HG02610 (cell line): ENCODE measurements around the gene NOL6.
"Not testable (repeated sequence)": the region's sequence is repeated elsewhere in the genome, so short reads cannot be mapped to it uniquely, and the experiment has no call there.

Source experiments
- ATAC-seq: cut with Tn5 transposase; IDR thresholded peaks from one replicate; pipeline ENCODE4 v1.9.1; 2021; ENCODE audit warnings: mild to moderate bottlenecking, moderate library complexity; ENCODE audit not compliant: unreplicated experiment

NOL6 gene

GRCh38 chr9:33435821-33436277 lies 37.9 kb downstream of the NOL6 start:
- ATAC-seq: no peak

- ATAC-seq: no peak
Measured at GRCh38 chr9:33434317-33435105, 39.2 kb downstream of the NOL6 start.

- no peak for ATAC-seq
Measured at GRCh38 chr9:33433871-33434270, 39.9 kb downstream of the NOL6 start.

GRCh38 chr9:33431420-33431819 lies 42.3 kb downstream of the NOL6 start:
- ATAC-seq: no peak

GRCh38 chr9:33430942-33431341 lies 42.8 kb downstream of the NOL6 start:
- ATAC-seq: no peak

- ATAC-seq: no peak
Measured at GRCh38 chr9:33429256-33429985, 44.3 kb downstream of the NOL6 start.

- no peak for ATAC-seq
Measured at GRCh38 chr9:33426843-33427293, 46.9 kb downstream of the NOL6 start.

- ATAC-seq: no peak
Measured at GRCh38 chr9:33425128-33425533, 48.6 kb downstream of the NOL6 start.

- ATAC-seq: not testable (repeated sequence)
Measured at GRCh38 chr9:33424492-33424891, 49.2 kb downstream of the NOL6 start.

GRCh38 chr9:33424043-33424442 lies 49.7 kb downstream of the NOL6 start:
- ATAC-seq: not testable (repeated sequence)

- ATAC-seq: no peak
Measured at GRCh38 chr9:33419708-33420303, 53.9 kb downstream of the NOL6 start.

GRCh38 chr9:33418090-33418489 lies 55.6 kb downstream of the NOL6 start:
- no peak for ATAC-seq

GRCh38 chr9:33416996-33417395 lies 56.7 kb downstream of the NOL6 start:
- no peak for ATAC-seq

GRCh38 chr9:33415501-33416038 lies 58.2 kb downstream of the NOL6 start:
- no peak for ATAC-seq

GRCh38 chr9:33414889-33415500 lies 58.7 kb downstream of the NOL6 start:
- no peak for ATAC-seq

GRCh38 chr9:33414268-33414667 lies 59.5 kb downstream of the NOL6 start:
- no peak for ATAC-seq
